ACC112 (cell line): ENCODE measurements around the gene MDFI.

Source experiments
- H2AFZ ChIP-seq: fragments of 200-600 bp; sonication (generic); one replicate; pipeline ENCODE4 v1.6.0; 2017; ENCODE audit warnings: antibody characterized with exemption, low read length; ENCODE audit not compliant: unreplicated experiment
- H3K27ac ChIP-seq: fragments of 200-600 bp; sonication (generic); 2 replicates; pipeline ENCODE4 v1.5.1; 2014; ENCODE audit warnings: low read depth, mild to moderate bottlenecking, antibody characterized with exemption, low read length, moderate library complexity
- H3K27me3 ChIP-seq: fragments of 200-600 bp; sonication (generic); 2 replicates; pipeline ENCODE4 v1.6.1; 2014; ENCODE audit warnings: mild to moderate bottlenecking, antibody characterized with exemption, low read length, moderate library complexity, mixed read lengths; ENCODE audit not compliant: insufficient read depth
- H3K36me3 ChIP-seq: fragments of 200-600 bp; sonication (generic); 2 replicates; pipeline ENCODE4 v1.6.1; 2016; ENCODE audit warnings: mild to moderate bottlenecking, antibody characterized with exemption, low read length, moderate library complexity, mixed read lengths; ENCODE audit not compliant: insufficient read depth
- H3K4me1 ChIP-seq: fragments of 200-600 bp; sonication (generic); one replicate; pipeline ENCODE4 v1.6.1; 2016; ENCODE audit warnings: low read length, mixed read lengths; ENCODE audit not compliant: insufficient read depth, unreplicated experiment, control insufficient read depth
- H3K4me3 ChIP-seq: fragments of 200-600 bp; sonication (generic); 2 replicates; pipeline ENCODE4 v1.5.1; 2014; ENCODE audit warnings: mild to moderate bottlenecking, low read depth, low read length
- H3K79me2 ChIP-seq: fragments of 200-600 bp; sonication (generic); one replicate; pipeline ENCODE4 v1.6.0; 2016; ENCODE audit warnings: low read length; ENCODE audit not compliant: control insufficient read depth, unreplicated experiment, insufficient read depth

The MDFI gene

GRCh38 chr6:41638002-41638934 lies at the start of gene MDFI:
Gene MDFI (plus strand): TSS chr6:41638468. CDS start chr6:41638750, 282 bp downstream.
- Histone ChIP-seq H2AFZ (peak within 1 kb of the TSS; percentile 48), H3K4me1 (peaks cover 4% of the 10 kb centered on the region), H3K4me3 (peak within 1 kb of the TSS; percentile 53), H3K36me3 (no peaks in the 10 kb centered on the region), H3K27ac (no peak within 1 kb of the TSS), H3K27me3 (peaks cover 77% of the 10 kb centered on the region), H3K79me2 (no peaks in the 10 kb centered on the region)

- no peaks in the 10 kb centered on the region for H3K4me1 ChIP-seq
- no peak overlapping the region for H3K27ac ChIP-seq
- no peaks in the 10 kb centered on the region for H3K36me3 ChIP-seq
- H2AFZ ChIP-seq, result no peak overlapping the region
- H3K27me3 ChIP-seq, result no peaks in the 10 kb centered on the region
- no peak overlapping the region for H3K4me3 ChIP-seq
- H3K79me2 ChIP-seq, result no peaks in the 10 kb centered on the region
Measured at GRCh38 chr6:41589223-41589622, 49.0 kb upstream of the MDFI start.

GRCh38 chr6:41589636-41590622 lies 48.3 kb upstream of the MDFI start:
- no peak overlapping the region for H3K4me3 ChIP-seq
- no peaks in the 10 kb centered on the region for H3K4me1 ChIP-seq
- no peak overlapping the region for H3K27ac ChIP-seq
- no peaks in the 10 kb centered on the region for H3K36me3 ChIP-seq
- H2AFZ ChIP-seq, result no peak overlapping the region
- no peaks in the 10 kb centered on the region for H3K79me2 ChIP-seq
- no peaks in the 10 kb centered on the region for H3K27me3 ChIP-seq

GRCh38 chr6:41591122-41591521 lies 47.1 kb upstream of the MDFI start:
- no peaks in the 10 kb centered on the region for H3K79me2 ChIP-seq
- H3K4me3 ChIP-seq, result no peak overlapping the region
- no peaks in the 10 kb centered on the region for H3K36me3 ChIP-seq
- H2AFZ ChIP-seq, result no peak overlapping the region
- H3K27me3 ChIP-seq, result no peaks in the 10 kb centered on the region
- H3K27ac ChIP-seq, result no peak overlapping the region
- H3K4me1 ChIP-seq, result no peaks in the 10 kb centered on the region

GRCh38 chr6:41591859-41592502 lies 46.3 kb upstream of the MDFI start:
- Histone ChIP-seq H3K79me2 (no peaks in the 10 kb centered on the region), H3K27me3 (no peaks in the 10 kb centered on the region), H3K4me1 (no peaks in the 10 kb centered on the region), H3K36me3 (no peaks in the 10 kb centered on the region), H3K4me3 (no peak overlapping the region), H2AFZ (no peak overlapping the region), H3K27ac (no peak overlapping the region)

- Histone ChIP-seq H3K79me2 (no peaks in the 10 kb centered on the region), H3K27ac (no peak overlapping the region), H3K36me3 (no peaks in the 10 kb centered on the region), H3K4me3 (no peak overlapping the region), H2AFZ (no peak overlapping the region), H3K27me3 (no peaks in the 10 kb centered on the region), H3K4me1 (no peaks in the 10 kb centered on the region)
Measured at GRCh38 chr6:41593406-41593805, 44.9 kb upstream of the MDFI start.

GRCh38 chr6:41593839-41594238 lies 44.4 kb upstream of the MDFI start:
- H3K27me3 ChIP-seq, result no peaks in the 10 kb centered on the region
- no peaks in the 10 kb centered on the region for H3K79me2 ChIP-seq
- no peak overlapping the region for H3K27ac ChIP-seq
- H3K4me3 ChIP-seq, result no peak overlapping the region
- H3K4me1 ChIP-seq, result no peaks in the 10 kb centered on the region
- no peaks in the 10 kb centered on the region for H3K36me3 ChIP-seq
- no peak overlapping the region for H2AFZ ChIP-seq

GRCh38 chr6:41594326-41594725 lies 43.9 kb upstream of the MDFI start:
- Histone ChIP-seq H3K36me3 (no peaks in the 10 kb centered on the region), H3K27ac (no peak overlapping the region), H3K4me1 (no peaks in the 10 kb centered on the region), H3K4me3 (no peak overlapping the region), H2AFZ (no peak overlapping the region), H3K79me2 (no peaks in the 10 kb centered on the region), H3K27me3 (no peaks in the 10 kb centered on the region)

- H3K4me1 ChIP-seq, result no peaks in the 10 kb centered on the region
- no peaks in the 10 kb centered on the region for H3K79me2 ChIP-seq
- no peaks in the 10 kb centered on the region for H3K27me3 ChIP-seq
- no peaks in the 10 kb centered on the region for H3K36me3 ChIP-seq
- no peak overlapping the region for H3K27ac ChIP-seq
- no peak overlapping the region for H2AFZ ChIP-seq
- H3K4me3 ChIP-seq, result no peak overlapping the region
Measured at GRCh38 chr6:41594766-41595165, 43.5 kb upstream of the MDFI start.

- H3K36me3 ChIP-seq, result no peaks in the 10 kb centered on the region
- no peak overlapping the region for H2AFZ ChIP-seq
- H3K27ac ChIP-seq, result no peak overlapping the region
- H3K79me2 ChIP-seq, result no peaks in the 10 kb centered on the region
- no peaks in the 10 kb centered on the region for H3K4me1 ChIP-seq
- H3K27me3 ChIP-seq, result no peaks in the 10 kb centered on the region
- H3K4me3 ChIP-seq, result no peak overlapping the region
Measured at GRCh38 chr6:41595166-41595565, 43.1 kb upstream of the MDFI start.
